GM12878 (cell line): ENCODE measurements around the gene UNC93A. TPM values are rescaled to one million over a fixed set of nuclear protein-coding genes. Genes with fewer than 3 reads are reported as not detected.

Experiments used
- ATAC-seq: fragments of 200-7000 bp; cut with Tn5 transposase; 3 replicates; pipeline ENCODE4 v1.9.1; 2020; ENCODE audit warnings: mild to moderate bottlenecking, moderate library complexity
- BruUV-seq: library from RNA; stranded (reverse); fragments of 400-500 nt; replicated peaks from 2 replicates; lab custom pipeline; 2021; lab: Mats Ljungman, UMichigan
- CTCF ChIA-PET: fragments of 300-600 bp; sonication (Branson Sonifier 250); formaldehyde crosslinking; extraction: SDS; loops from one replicate; lab custom pipeline; 2021; ENCODE audit warnings: inconsistent platforms; lab: Yijun Ruan, JAX
- POLR2A ChIA-PET: fragments of 350-600 bp; formaldehyde crosslinking; extraction: SDS; loops from one replicate; lab custom pipeline; 2021; ENCODE audit warnings: inconsistent platforms; lab: Charles Lee
- RAD21 ChIA-PET: fragments of 300-600 bp; sonication (Branson Sonifier 250); formaldehyde crosslinking; loops from one replicate; lab custom pipeline; 2023; ENCODE audit warnings: antibody characterized with exemption; ENCODE audit not compliant: unreplicated experiment; lab: Charles Lee
- SMC1A ChIA-PET: fragments of 300-600 bp; sonication (Branson Sonifier 250); formaldehyde crosslinking; loops from one replicate; lab custom pipeline; 2023; ENCODE audit not compliant: unreplicated experiment, uncharacterized antibody; lab: Charles Lee
- DNase-seq: peaks from one replicate; pipeline ENCODE4 v3.0.0-alpha.2; 2011; ENCODE audit warnings: low read depth, low spot score
- FAIRE-seq: peaks from 3 replicates; lab custom pipeline; 2011; peaks lifted over from hg19 to GRCh38; lab: Jason Lieb, UNC
- H2AFZ ChIP-seq: 2 replicates; pipeline ENCODE4 v1.6.0; 2011; ENCODE audit warnings: low read depth, low read length, control low read depth; ENCODE audit not compliant: control insufficient read depth
- H3K27ac ChIP-seq: 2 replicates; pipeline ENCODE4 v1.5.1; 2011; ENCODE audit warnings: control low read depth; ENCODE audit not compliant: control insufficient read depth, insufficient read depth
- H3K27me3 ChIP-seq, 2 experiments: replicated peaks in 1 of 2; 2 replicates each; pipeline versions ENCODE4 v1.6.0 to v1.6.1; 2011; ENCODE audit warnings: low read length in 1 of 2; ENCODE audit not compliant: control insufficient read depth in 2 of 2, insufficient read depth in 2 of 2
- H3K36me3 ChIP-seq, 2 experiments: 2 replicates each; pipeline ENCODE4 v1.5.1; 2011; ENCODE audit warnings: low read length in 1 of 2; ENCODE audit not compliant: control insufficient read depth in 2 of 2, insufficient read depth in 2 of 2
- H3K4me1 ChIP-seq: 2 replicates; pipeline ENCODE4 v1.6.1; 2011; ENCODE audit warnings: mild to moderate bottlenecking, low read length, moderate library complexity, mixed read lengths; ENCODE audit not compliant: control insufficient read depth, insufficient read depth
- H3K4me2 ChIP-seq: 2 replicates; pipeline ENCODE4 v1.6.0; 2011; ENCODE audit warnings: control low read depth; ENCODE audit not compliant: control insufficient read depth, insufficient read depth
- H3K4me3 ChIP-seq: fragments of 200-600 bp; sonication (generic); 2 replicates; pipeline ENCODE4 v1.5.1; 2016
- H3K79me2 ChIP-seq: 2 replicates; pipeline ENCODE4 v1.6.0; 2011; ENCODE audit warnings: low read length; ENCODE audit not compliant: control insufficient read depth, insufficient read depth
- H3K9ac ChIP-seq: 2 replicates; pipeline ENCODE4 v1.8.0; 2011; ENCODE audit warnings: low read length, control low read depth, mixed read lengths; ENCODE audit not compliant: control insufficient read depth, insufficient read depth
- H3K9me3 ChIP-seq: replicated peaks from 3 replicates; pipeline ENCODE4 v1.5.1; 2011; ENCODE audit warnings: mild to moderate bottlenecking, low read length; ENCODE audit not compliant: control insufficient read depth, insufficient read depth
- H4K20me1 ChIP-seq: 2 replicates; pipeline ENCODE4 v1.6.0; 2011; ENCODE audit not compliant: control insufficient read depth, insufficient read depth
- E2F8 ChIP-seq: fragments of 450-650 bp; IDR thresholded peaks from 2 replicates; pipeline ENCODE4 v1.6.1; 2018; ENCODE audit warnings: mild to moderate bottlenecking, low read depth, moderate library complexity; ENCODE audit not compliant: partially characterized antibody
- GABPA ChIP-seq: IDR thresholded peaks from 2 replicates; pipeline ENCODE4 v1.6.1; 2014; ENCODE audit warnings: antibody characterized with exemption, low read depth, mild to moderate bottlenecking, inconsistent platforms
- POLR2AphosphoS2 ChIP-seq: IDR thresholded peaks from 2 replicates; pipeline ENCODE4 v1.6.1; 2011; ENCODE audit warnings: low read depth, mild to moderate bottlenecking, low read length, improper control_type of control experiment, moderate library complexity
- RAD51 ChIP-seq: fragments of 450-650 bp; IDR thresholded peaks from 2 replicates; pipeline ENCODE4 v1.6.1; 2016; ENCODE audit warnings: moderate library complexity, mild to moderate bottlenecking, inconsistent platforms
- RELA ChIP-seq: fragments of 450-650 bp; IDR thresholded peaks from 2 replicates; pipeline ENCODE4 v1.8.0; 2014; ENCODE audit warnings: borderline replicate concordance; ENCODE audit not compliant: partially characterized antibody
- RFX5 ChIP-seq: IDR thresholded peaks from 2 replicates; pipeline ENCODE4 v1.6.1; 2011; ENCODE audit warnings: low read depth, low read length, improper control_type of control experiment
- ZNF24 ChIP-seq: fragments of 450-650 bp; IDR thresholded peaks from 2 replicates; pipeline ENCODE4 v1.6.1; 2017; ENCODE audit warnings: antibody characterized with exemption, mild to moderate bottlenecking
- WGBS: methylation state at CpG from one replicate; pipeline ENCODE4 v1.1.6; 2016; ENCODE audit warnings: low lambda C conversion rate; ENCODE audit not compliant: insufficient replicate concordance, insufficient coverage; ENCODE audit errors: missing lambda C conversion rate; 5-methylcytosine and 5-hydroxymethylcytosine counted together
- in situ Hi-C: fragments of 300-500 bp; cut with MboI; formaldehyde crosslinking; loops from 9 replicates; pipeline ENCODE4 v1.14.3; 2018; ENCODE audit warnings: mixed read lengths
- intact Hi-C: fragments of 100-400 bp; cut with micrococcal nuclease; formaldehyde crosslinking; loops from one replicate; pipeline ENCODE4 v1.14.2; 2022; ENCODE audit not compliant: unreplicated experiment
- polyA plus RNA-seq, 11 experiments: library from polyadenylated mRNA; depleted of rRNA in 4 of 11; unstranded in 6 of 11; stranded (reverse) in 5 of 11; fragments of >200 nt; fragmentation: Nextera tagmentation in 4 of 11; fragmentation: Illumina TruSeq in 1 of 11; extraction: Ambion mirVana in 4 of 11; extraction: Trizol in 1 of 11; gene quantifications; 1 replicate in 1 of 11; 2 replicates in 10 of 11; pipeline versions ENCODE4 v1.2.1 to v1.2.3, GENCODE V29; 2011 to 2016; ENCODE audit warnings: inconsistent platforms in 2 of 11, missing spikeins in 2 of 11, low read depth in 1 of 11
- total RNA-seq, 4 experiments: library from RNA; depleted of rRNA in 3 of 4; stranded (reverse); fragments of >200 nt in 3 of 4; fragmentation: Illumina TruSeq in 1 of 4; extraction: Trizol in 1 of 4; gene quantifications; 2 replicates each; pipeline versions ENCODE4 v1.2.1 to v1.2.3, GENCODE V29; 2013 to 2021
- TF ChIP-seq, protein P1 (sequence below): fragments of 150-350 bp; IDR thresholded peaks from 2 replicates; pipeline ENCODE4 v1.6.1; 2014; ENCODE audit warnings: mild to moderate bottlenecking, low read depth, low read length
- TF ChIP-seq, protein P2 (sequence below): IDR thresholded peaks from 2 replicates; pipeline ENCODE4 v1.6.1; 2011; ENCODE audit warnings: borderline replicate concordance, low read depth, mild to moderate bottlenecking, moderate library complexity, low read length; ENCODE audit not compliant: insufficient read depth, poor library complexity, severe bottlenecking

The UNC93A gene
- total and polyA plus RNA-seq, 10 of the 15 experiments (the other 5 are each of a cell fraction or from before 2014, with no cell fraction given) = 0.37 TPM; not detected in 9

- Histone ChIP-seq H3K4me2 (no peak overlapping the region), H3K27me3 (peaks cover 2 to 8% of the 10 kb centered on the region in 2 experiments; a peak in 3 of 4 replicates), H3K36me3 (no peaks in the 10 kb centered on the region), H3K79me2 (no peaks in the 10 kb centered on the region), H3K27ac (no peak overlapping the region), H3K9me3 (no peaks in the 10 kb centered on the region), H3K4me3 (no peak overlapping the region), H3K4me1 (no peaks in the 10 kb centered on the region), H2AFZ (no peak overlapping the region), H4K20me1 (no peaks in the 10 kb centered on the region), H3K9ac (no peak overlapping the region)
- POLR2A ChIA-PET = no interaction called here
- WGBS = 0% methylated on average over 4 of the region's 4 CpGs
- DNase-seq (no peak), FAIRE-seq (no peak), ATAC-seq (no peak)
- no TSS peak for BruUV-seq
- TF ChIP-seq RAD51 (no peak), E2F8 (no peak), GABPA (no peak), POLR2AphosphoS2 (no peak), RELA (no peak), RFX5 (no peak), ZNF24 (no peak)
- TF ChIP-seq, protein P1, sequence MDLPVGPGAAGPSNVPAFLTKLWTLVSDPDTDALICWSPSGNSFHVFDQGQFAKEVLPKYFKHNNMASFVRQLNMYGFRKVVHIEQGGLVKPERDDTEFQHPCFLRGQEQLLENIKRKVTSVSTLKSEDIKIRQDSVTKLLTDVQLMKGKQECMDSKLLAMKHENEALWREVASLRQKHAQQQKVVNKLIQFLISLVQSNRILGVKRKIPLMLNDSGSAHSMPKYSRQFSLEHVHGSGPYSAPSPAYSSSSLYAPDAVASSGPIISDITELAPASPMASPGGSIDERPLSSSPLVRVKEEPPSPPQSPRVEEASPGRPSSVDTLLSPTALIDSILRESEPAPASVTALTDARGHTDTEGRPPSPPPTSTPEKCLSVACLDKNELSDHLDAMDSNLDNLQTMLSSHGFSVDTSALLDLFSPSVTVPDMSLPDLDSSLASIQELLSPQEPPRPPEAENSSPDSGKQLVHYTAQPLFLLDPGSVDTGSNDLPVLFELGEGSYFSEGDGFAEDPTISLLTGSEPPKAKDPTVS = no peak
- TF ChIP-seq, protein P2, sequence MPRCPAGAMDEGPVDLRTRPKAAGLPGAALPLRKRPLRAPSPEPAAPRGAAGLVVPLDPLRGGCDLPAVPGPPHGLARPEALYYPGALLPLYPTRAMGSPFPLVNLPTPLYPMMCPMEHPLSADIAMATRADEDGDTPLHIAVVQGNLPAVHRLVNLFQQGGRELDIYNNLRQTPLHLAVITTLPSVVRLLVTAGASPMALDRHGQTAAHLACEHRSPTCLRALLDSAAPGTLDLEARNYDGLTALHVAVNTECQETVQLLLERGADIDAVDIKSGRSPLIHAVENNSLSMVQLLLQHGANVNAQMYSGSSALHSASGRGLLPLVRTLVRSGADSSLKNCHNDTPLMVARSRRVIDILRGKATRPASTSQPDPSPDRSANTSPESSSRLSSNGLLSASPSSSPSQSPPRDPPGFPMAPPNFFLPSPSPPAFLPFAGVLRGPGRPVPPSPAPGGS = no peak
- RAD21 ChIA-PET = no interaction called here
- CTCF ChIA-PET = no interaction called here
- in situ Hi-C loops (no loop called here), intact Hi-C loops (no loop called here)
- SMC1A ChIA-PET = no interaction called here
Measured at GRCh38 chr6:167244991-167245390, 46.1 kb upstream of the UNC93A start.
